HCT116 (cell line): ENCODE data around the gene MICAL1. TPM values are rescaled to one million over a fixed set of nuclear protein-coding genes. Genes with fewer than 3 reads are reported as not detected.

ENCODE experiments used
- ATAC-seq: fragments of 200-7000 bp; cut with Tn5 transposase; 2 replicates; pipeline ENCODE4 v1.9.1; 2020; ENCODE audit warnings: mild to moderate bottlenecking, moderate library complexity
- BruUV-seq: library from RNA; stranded (reverse); fragments of 400-500 nt; replicated peaks from 2 replicates; lab custom pipeline; 2021; lab: Mats Ljungman, UMichigan
- CTCF ChIA-PET: fragments of 300-600 bp; sonication (Branson Sonifier 250); formaldehyde crosslinking; loops from one replicate; lab custom pipeline; 2021; ENCODE audit warnings: antibody characterized with exemption; lab: Charles Lee
- POLR2A ChIA-PET: fragments of 300-600, 350-600 bp; sonication (Branson Sonifier 250); formaldehyde crosslinking; loops from one replicate; lab custom pipeline; 2021; ENCODE audit warnings: antibody characterized with exemption; lab: Charles Lee
- RAD21 ChIA-PET, 2 experiments: fragments of 300-600 bp; sonication (Branson Sonifier 250); formaldehyde crosslinking; loops; one replicate each; lab custom pipeline; 2023; ENCODE audit warnings: low total read pairs in 2 of 2; ENCODE audit not compliant: uncharacterized antibody in 2 of 2, unreplicated experiment in 2 of 2, low non-redundant PET in 1 of 2; lab: Charles Lee
- DNase-seq: peaks from one replicate; pipeline ENCODE4 v3.0.0-alpha.2; 2010; ENCODE audit warnings: low read depth, low spot score
- H2AFZ ChIP-seq: fragments of 200-600 bp; shearing (Covaris generic), sonication (generic); 2 replicates; pipeline ENCODE4 v1.6.1; 2017; ENCODE audit warnings: low read depth, mixed run types, mixed read lengths, antibody characterized with exemption, low read length; ENCODE audit not compliant: poor library complexity, severe bottlenecking
- H3K27ac ChIP-seq: 2 replicates; pipeline ENCODE4 v1.5.1; 2012; ENCODE audit warnings: low read depth, low read length
- H3K27me3 ChIP-seq: fragments of 200-600 bp; sonication (generic); 2 replicates; pipeline ENCODE4 v1.6.1; 2016; ENCODE audit warnings: mixed run types, low read length, mixed read lengths; ENCODE audit not compliant: insufficient read depth
- H3K36me3 ChIP-seq, 2 experiments: fragments of 200-500 bp in 1 of 2; fragments of 200-600 bp in 1 of 2; sonication (Bioruptor generic) in 1 of 2; sonication (generic) in 1 of 2; 2 replicates each; pipeline versions ENCODE4 v1.5.1 to v1.6.1; 2014 to 2016; ENCODE audit warnings: low read length in 2 of 2, inconsistent platforms in 1 of 2, mixed read lengths in 1 of 2, mixed run types in 1 of 2; ENCODE audit not compliant: insufficient read depth in 2 of 2, control insufficient read depth in 1 of 2
- H3K4me1 ChIP-seq, 2 experiments: fragments of 200-600 bp in 1 of 2; sonication (generic) in 1 of 2; 2 replicates each; pipeline versions ENCODE4 v1.5.1 to v1.6.1; 2012 to 2017; ENCODE audit warnings: low read length in 2 of 2, inconsistent platforms in 1 of 2, mild to moderate bottlenecking in 1 of 2, mixed read lengths in 1 of 2, mixed run types in 1 of 2, moderate library complexity in 1 of 2; ENCODE audit not compliant: insufficient read depth in 2 of 2, control insufficient read depth in 1 of 2
- H3K4me2 ChIP-seq: fragments of 200-600 bp; sonication (generic); 2 replicates; pipeline ENCODE4 v1.6.1; 2017; ENCODE audit warnings: mixed run types, low read length, mixed read lengths
- H3K4me3 ChIP-seq, 2 experiments: fragments of 200-600 bp in 1 of 2; sonication (generic) in 1 of 2; replicated peaks in 1 of 2; 2 replicates each; pipeline ENCODE4 v1.5.1; 2011 to 2016; ENCODE audit warnings: low read length in 2 of 2, control low read depth in 1 of 2, low read depth in 1 of 2, mild to moderate bottlenecking in 1 of 2, mixed read lengths in 1 of 2, mixed run types in 1 of 2
- H3K79me2 ChIP-seq: fragments of 200-600 bp; sonication (generic); 2 replicates; pipeline ENCODE4 v1.6.1; 2017; ENCODE audit warnings: mild to moderate bottlenecking, mixed run types, low read length, moderate library complexity, mixed read lengths; ENCODE audit not compliant: insufficient read depth
- H3K9ac ChIP-seq: fragments of 200-600 bp; sonication (generic); 2 replicates; pipeline ENCODE4 v1.6.1; 2016; ENCODE audit warnings: low read length, mixed read lengths
- H3K9me2 ChIP-seq: fragments of 200-600 bp; sonication (generic), shearing (Covaris generic); 2 replicates; pipeline ENCODE4 v1.6.1; 2017; ENCODE audit warnings: mixed run types, mild to moderate bottlenecking, moderate library complexity; ENCODE audit not compliant: insufficient read depth
- H3K9me3 ChIP-seq, 2 experiments: fragments of 200-500 bp in 1 of 2; fragments of 200-600 bp in 1 of 2; sonication (Bioruptor generic) in 1 of 2; sonication (generic) in 1 of 2; 2 replicates each; pipeline ENCODE4 v1.6.1; 2014 to 2017; ENCODE audit warnings: low read length in 2 of 2, mixed read lengths in 2 of 2, inconsistent platforms in 1 of 2, low read depth in 1 of 2, mild to moderate bottlenecking in 1 of 2, mixed run types in 1 of 2, moderate library complexity in 1 of 2; ENCODE audit not compliant: control insufficient read depth in 1 of 2, insufficient read depth in 1 of 2
- H4K20me1 ChIP-seq: fragments of 200-600 bp; sonication (generic), shearing (Covaris generic); 2 replicates; pipeline ENCODE4 v1.6.1; 2017; ENCODE audit warnings: mixed run types, mild to moderate bottlenecking, moderate library complexity; ENCODE audit not compliant: insufficient read depth
- CBX3 ChIP-seq: IDR thresholded peaks from 2 replicates; pipeline ENCODE4 v1.6.1; 2012; ENCODE audit warnings: low read depth
- EGR1 ChIP-seq: IDR thresholded peaks from 2 replicates; pipeline ENCODE4 v1.6.1; 2012; ENCODE audit warnings: low read depth
- ELF1 ChIP-seq: IDR thresholded peaks from 2 replicates; pipeline ENCODE4 v1.6.1; 2012; ENCODE audit warnings: low read depth, borderline replicate concordance
- EZH2phosphoT487 ChIP-seq: fragments of 200-600 bp; IDR thresholded peaks from 2 replicates; pipeline ENCODE4 v1.6.1; 2018; ENCODE audit warnings: antibody characterized with exemption, borderline replicate concordance
- FOSL1 ChIP-seq: IDR thresholded peaks from 2 replicates; pipeline ENCODE4 v1.6.1; 2012; ENCODE audit warnings: low read depth
- JUND ChIP-seq: IDR thresholded peaks from 2 replicates; pipeline ENCODE4 v1.6.1; 2012
- POLR2A ChIP-seq: IDR thresholded peaks from 2 replicates; pipeline ENCODE4 v1.7.0; 2011; ENCODE audit warnings: borderline replicate concordance; ENCODE audit not compliant: insufficient read depth, insufficient read length; ENCODE audit errors: extremely low read depth
- POLR2AphosphoS5 ChIP-seq: IDR thresholded peaks from 2 replicates; pipeline ENCODE4 v1.6.1; 2011; ENCODE audit warnings: mild to moderate bottlenecking, low read depth, low read length, moderate library complexity
- RAD21 ChIP-seq: IDR thresholded peaks from 2 replicates; pipeline ENCODE4 v1.6.1; 2012; ENCODE audit warnings: low read depth, mild to moderate bottlenecking
- SP1 ChIP-seq: IDR thresholded peaks from 2 replicates; pipeline ENCODE4 v1.6.1; 2012; ENCODE audit warnings: low read depth
- TCF7L2 ChIP-seq: IDR thresholded peaks from 2 replicates; pipeline ENCODE4 v1.7.0; 2011; ENCODE audit warnings: borderline replicate concordance, inconsistent platforms; ENCODE audit not compliant: insufficient read depth, insufficient read length; ENCODE audit errors: extremely low read depth
- YY1 ChIP-seq: IDR thresholded peaks from 2 replicates; pipeline ENCODE4 v1.6.1; 2011; ENCODE audit warnings: low read length, low read depth, moderate library complexity, mild to moderate bottlenecking; ENCODE audit not compliant: insufficient replicate concordance; ENCODE audit errors: extremely low read depth
- ZBTB33 ChIP-seq: IDR thresholded peaks from 2 replicates; pipeline ENCODE4 v1.6.1; 2011; ENCODE audit warnings: mild to moderate bottlenecking, low read length, moderate library complexity; ENCODE audit not compliant: insufficient replicate concordance; ENCODE audit errors: extremely low read depth
- ZFX ChIP-seq: fragments of 450-650 bp; IDR thresholded peaks from 2 replicates; pipeline ENCODE4 v1.6.1; 2017
- ZNF274 ChIP-seq: fragments of 200-500 bp; sonication (Bioruptor generic); IDR thresholded peaks from 2 replicates; pipeline ENCODE4 v1.6.1; 2014; ENCODE audit warnings: mild to moderate bottlenecking, low read depth, low read length, inconsistent platforms
- intact Hi-C: fragments of 100-400 bp; cut with micrococcal nuclease; formaldehyde crosslinking; loops from 2 replicates; pipeline ENCODE4 v1.10.0; 2022
- total RNA-seq: library from RNA; stranded (reverse); gene quantifications from one replicate; pipeline ENCODE4 v1.2.1, GENCODE V29; 2021; ENCODE audit not compliant: unreplicated experiment

Gene MICAL1
- total RNA-seq, 1 experiment from 2014 or later: 23.9 TPM

- no peak for TF ChIP-seq YY1
- no peak for TF ChIP-seq SP1
- TF ChIP-seq POLR2A: no peak
- no peak for TF ChIP-seq EGR1
- no peak for TF ChIP-seq CBX3
- TF ChIP-seq EZH2phosphoT487: no peak
- TF ChIP-seq POLR2AphosphoS5: no peak
- no peak for TF ChIP-seq ZFX
- TF ChIP-seq JUND: no peak
- TF ChIP-seq ELF1: no peak
Observed at GRCh38 chr6:109453156-109453555, 2.4 kb downstream of the MICAL1 start (continued).

GRCh38 chr6:109452181-109452580 lies 3.4 kb downstream of the MICAL1 start:
- no peak for ATAC-seq
- ChIA-PET RAD21 (no interaction called here), CTCF (interaction anchor here (1.6 kb wide), 1 partner anchor 11 kb away, joined by 4 read pairs; the partner anchor contains the start of genes PPIL6 and SMPD2), POLR2A (no interaction called here)
- H2AFZ ChIP-seq: no peak overlapping the region
- no peaks in the 10 kb centered on the region for H3K79me2 ChIP-seq
- no peak overlapping the region for H3K27ac ChIP-seq
- intact Hi-C loops: no loop called here
- no peak overlapping the region for H3K4me2 ChIP-seq
- H3K9ac ChIP-seq: no peak overlapping the region
- no peaks in the 10 kb centered on the region for H4K20me1 ChIP-seq
- no TSS peak for BruUV-seq
- no peak overlapping the region for H3K4me3 ChIP-seq
- DNase-seq: no peak
- TF ChIP-seq JUND (no peak), TCF7L2 (no peak), FOSL1 (no peak), ZBTB33 (no peak), ZFX (no peak), POLR2AphosphoS5 (no peak), ELF1 (no peak), POLR2A (no peak), ZNF274 (no peak), EGR1 (no peak), SP1 (no peak), CBX3 (no peak), RAD21 (no peak)
- H3K27me3 ChIP-seq: no peaks in the 10 kb centered on the region
- no peaks in the 10 kb centered on the region for H3K9me3 ChIP-seq
- H3K36me3 ChIP-seq: peaks cover 0 to 5% of the 10 kb centered on the region in 2 experiments; a peak in 1 of 4 replicates
- no peaks in the 10 kb centered on the region for H3K9me2 ChIP-seq
- H3K4me1 ChIP-seq: peaks cover 4 to 26% of the 10 kb centered on the region in 2 experiments; a peak in 3 of 4 replicates
